ENCODE data around the gene KPNA3.

DNA sequence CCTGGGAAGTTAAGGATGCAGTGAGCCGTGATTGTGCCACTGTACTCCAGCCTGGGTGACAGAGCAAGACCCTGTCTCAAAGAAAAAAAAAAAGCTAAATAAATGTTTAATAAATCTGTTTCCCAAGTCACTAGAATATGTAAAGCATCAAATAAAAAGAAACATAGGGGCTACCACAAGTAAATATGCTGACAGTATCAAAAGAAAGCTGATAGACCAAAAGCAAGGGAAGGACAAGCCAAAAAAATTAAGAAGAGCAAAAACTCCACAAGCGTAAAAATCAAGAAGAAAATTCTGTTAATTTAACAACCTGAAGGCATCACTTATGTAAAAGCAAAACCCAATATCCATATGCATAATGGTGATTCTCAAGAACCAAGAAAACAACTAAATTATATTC is 9.7 kb downstream of the KPNA3 start:
- TF ChIP-seq, protein P1, sequence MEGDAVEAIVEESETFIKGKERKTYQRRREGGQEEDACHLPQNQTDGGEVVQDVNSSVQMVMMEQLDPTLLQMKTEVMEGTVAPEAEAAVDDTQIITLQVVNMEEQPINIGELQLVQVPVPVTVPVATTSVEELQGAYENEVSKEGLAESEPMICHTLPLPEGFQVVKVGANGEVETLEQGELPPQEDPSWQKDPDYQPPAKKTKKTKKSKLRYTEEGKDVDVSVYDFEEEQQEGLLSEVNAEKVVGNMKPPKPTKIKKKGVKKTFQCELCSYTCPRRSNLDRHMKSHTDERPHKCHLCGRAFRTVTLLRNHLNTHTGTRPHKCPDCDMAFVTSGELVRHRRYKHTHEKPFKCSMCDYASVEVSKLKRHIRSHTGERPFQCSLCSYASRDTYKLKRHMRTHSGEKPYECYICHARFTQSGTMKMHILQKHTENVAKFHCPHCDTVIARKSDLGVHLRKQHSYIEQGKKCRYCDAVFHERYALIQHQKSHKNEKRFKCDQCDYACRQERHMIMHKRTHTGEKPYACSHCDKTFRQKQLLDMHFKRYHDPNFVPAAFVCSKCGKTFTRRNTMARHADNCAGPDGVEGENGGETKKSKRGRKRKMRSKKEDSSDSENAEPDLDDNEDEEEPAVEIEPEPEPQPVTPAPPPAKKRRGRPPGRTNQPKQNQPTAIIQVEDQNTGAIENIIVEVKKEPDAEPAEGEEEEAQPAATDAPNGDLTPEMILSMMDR (conservative IDR thresholded peaks at IDR 0.05 in 1 of 2, IDR thresholded peaks at IDR 0.05 in 1 of 2; ENCODE audit: extremely low read depth in 1 of 2, insufficient read depth in 1 of 2, low read depth in 1 of 2, low read length in 2 of 2): no peak
- no peak for TF ChIP-seq EZH2 (IDR thresholded peaks at IDR 0.05; ENCODE audit: borderline replicate concordance, low read length)

Measured in mammary epithelial cell (primary cell).